Stomach smooth muscle (tissue), 2 donors: ENCODE data around the gene CPAMD8.
"Not testable (repeated sequence)": the region's sequence is repeated elsewhere in the genome, so short reads cannot be mapped to it uniquely, and the experiment has no call there.

Source experiments
- H3K27ac ChIP-seq: one replicate; pipeline ENCODE4 v1.7.0; 2013; ENCODE audit warnings: mild to moderate bottlenecking, low read length, inconsistent platforms
- H3K27me3 ChIP-seq, 2 donors: one replicate each; pipeline ENCODE4 v1.7.0; 2013; ENCODE audit warnings: low read length in 2 of 2; ENCODE audit not compliant: insufficient read depth in 2 of 2, control insufficient read depth in 1 of 2
- H3K36me3 ChIP-seq, 2 donors: one replicate each; pipeline ENCODE4 v1.7.0; 2013; ENCODE audit warnings: low read length in 2 of 2; ENCODE audit not compliant: control insufficient read depth in 2 of 2, insufficient read depth in 2 of 2
- H3K4me1 ChIP-seq: one replicate; pipeline ENCODE4 v1.7.0; 2013; ENCODE audit warnings: low read length; ENCODE audit not compliant: control insufficient read depth, insufficient read depth
- H3K4me3 ChIP-seq, 2 donors: one replicate each; pipeline ENCODE4 v1.7.0; 2013; ENCODE audit warnings: low read length in 2 of 2
- H3K9ac ChIP-seq, 2 donors: one replicate each; pipeline ENCODE4 v1.7.0; 2013; ENCODE audit warnings: low read length in 2 of 2, mild to moderate bottlenecking in 1 of 2
- H3K9me3 ChIP-seq, 2 donors: one replicate each; pipeline ENCODE4 v1.7.0; 2013; ENCODE audit warnings: low read length in 2 of 2; ENCODE audit not compliant: control insufficient read depth in 2 of 2
- donor health status: healthy.
- donor health status: Pancreatic carcinoma.

Gene CPAMD8

DNA sequence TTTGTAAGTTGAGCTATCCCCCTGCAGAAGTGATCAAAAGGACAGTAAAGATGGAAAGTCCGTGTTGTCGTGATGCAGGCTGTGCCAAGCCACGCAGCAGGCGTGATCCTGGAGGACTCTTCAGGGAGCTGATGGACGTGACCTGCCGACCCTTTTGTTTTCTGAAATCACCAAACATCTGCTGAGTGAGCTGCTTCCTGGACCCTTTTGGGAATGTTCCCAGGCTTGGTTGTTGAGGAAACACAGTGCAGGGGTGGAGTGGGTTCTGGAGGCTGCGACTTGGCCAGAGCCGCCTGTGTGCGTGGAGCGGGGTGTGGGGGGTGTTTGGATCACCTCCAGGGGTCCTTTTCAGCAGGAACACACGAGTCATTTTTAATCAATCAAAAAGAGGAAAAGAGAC, 15.4 kb upstream of the CPAMD8 start:
- no peak overlapping the region for H3K27ac ChIP-seq
- no peaks in the 10 kb centered on the region for H3K9me3 ChIP-seq
- no peaks in the 10 kb centered on the region for H3K36me3 ChIP-seq
- H3K27me3 ChIP-seq: peaks cover 8 to 9% of the 10 kb centered on the region in 2 donors
- H3K4me1 ChIP-seq: peaks cover 3% of the 10 kb centered on the region
- no peak overlapping the region for H3K9ac ChIP-seq
- no peak overlapping the region for H3K4me3 ChIP-seq

- Histone ChIP-seq H3K9me3 (no peaks in the 10 kb centered on the region), H3K9ac (no peak overlapping the region), H3K4me1 (peaks cover 4% of the 10 kb centered on the region), H3K27me3 (peaks cover 9 to 15% of the 10 kb centered on the region in 2 donors), H3K4me3 (no peak overlapping the region), H3K27ac (no peak overlapping the region), H3K36me3 (no peaks in the 10 kb centered on the region)
Measured at GRCh38 chr19:17037966-17038500, 11.4 kb upstream of the CPAMD8 start.

DNA sequence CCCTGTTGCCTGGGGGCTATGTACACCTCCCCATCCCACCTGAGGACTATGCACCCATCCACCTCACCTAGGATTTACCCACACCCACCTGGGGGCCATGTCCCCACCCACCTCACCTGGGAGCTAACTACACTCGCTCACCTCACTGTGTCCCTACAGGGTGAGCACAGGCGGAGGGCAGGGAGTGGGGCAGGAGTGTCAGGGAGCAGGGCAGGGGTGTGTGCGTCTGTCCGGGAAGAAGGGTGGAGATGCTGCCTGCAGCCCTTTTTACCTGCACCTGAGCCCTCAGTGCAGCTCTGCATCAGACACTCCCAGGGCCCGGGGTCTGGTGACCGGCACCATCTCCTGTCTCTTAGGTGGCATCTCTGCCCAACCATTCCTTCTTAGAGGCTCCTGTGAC, 10.6 kb upstream of the CPAMD8 start:
- Histone ChIP-seq H3K4me3 (no peak overlapping the region), H3K27ac (no peak overlapping the region), H3K9ac (no peak overlapping the region), H3K4me1 (peaks cover 4% of the 10 kb centered on the region), H3K36me3 (no peaks in the 10 kb centered on the region), H3K27me3 (peaks cover 11 to 15% of the 10 kb centered on the region in 2 donors), H3K9me3 (no peaks in the 10 kb centered on the region)

DNA sequence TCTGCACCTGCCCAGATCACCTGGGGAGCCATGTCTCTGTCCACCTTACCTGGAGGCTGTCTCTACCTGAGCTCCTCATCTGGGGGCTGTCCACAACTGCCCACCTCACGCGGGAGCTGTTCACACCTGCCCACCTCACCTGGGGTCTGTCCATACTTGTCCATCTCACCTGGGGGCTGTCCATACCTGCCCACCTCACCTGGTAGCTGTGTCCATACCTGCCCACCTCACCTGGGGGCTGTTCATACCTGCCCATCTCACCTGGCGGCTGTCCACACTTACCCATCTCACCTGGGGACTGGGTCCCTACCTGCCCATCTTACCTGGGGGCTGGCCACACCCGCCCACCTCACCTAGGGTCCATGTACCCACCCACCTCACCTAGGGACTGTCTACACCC, 10.0 kb upstream of the CPAMD8 start:
- no peak overlapping the region for H3K27ac ChIP-seq
- no peaks in the 10 kb centered on the region for H3K36me3 ChIP-seq
- H3K4me3 ChIP-seq: no peak overlapping the region

DNA sequence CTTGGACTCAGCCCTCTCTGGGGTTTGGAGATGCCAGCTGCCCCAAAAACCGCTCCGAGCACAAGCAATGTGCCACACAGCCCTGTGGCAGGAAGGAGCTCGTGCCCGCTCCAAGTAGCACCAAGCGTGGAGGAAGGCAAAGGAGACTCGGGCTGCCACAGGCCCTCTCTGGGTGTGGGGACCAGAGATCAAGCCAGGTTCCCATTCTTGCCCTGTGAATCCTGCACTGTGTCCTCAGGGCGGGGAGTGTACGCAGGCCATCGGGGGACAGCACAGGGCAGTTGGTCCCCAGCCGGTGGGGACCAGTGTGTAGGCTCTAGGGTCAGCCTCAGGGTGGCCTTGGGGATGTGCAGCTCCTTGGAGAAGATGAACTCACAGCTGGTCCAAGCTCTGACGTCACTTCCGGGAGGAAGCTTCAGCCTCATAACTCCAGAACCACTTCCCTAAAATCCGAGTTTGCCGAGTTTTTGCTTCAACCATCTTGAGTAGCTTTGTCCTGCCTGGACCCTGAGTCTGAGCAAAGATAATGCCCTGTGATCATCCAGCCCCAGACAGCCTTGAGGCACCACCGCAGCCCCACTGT, 9.3 kb upstream of the CPAMD8 start:
- Histone ChIP-seq H3K4me1 (peaks cover 2% of the 10 kb centered on the region), H3K27me3 (peaks cover 9 to 10% of the 10 kb centered on the region in 2 donors), H3K4me3 (no peak overlapping the region)

More for the DNA sequence above, 10.0 kb upstream of the CPAMD8 start:
- no peak overlapping the region for H3K9ac ChIP-seq
- H3K9me3 ChIP-seq: no peaks in the 10 kb centered on the region
- peaks cover 9 to 10% of the 10 kb centered on the region in 2 donors for H3K27me3 ChIP-seq
- peaks cover 2% of the 10 kb centered on the region for H3K4me1 ChIP-seq

DNA sequence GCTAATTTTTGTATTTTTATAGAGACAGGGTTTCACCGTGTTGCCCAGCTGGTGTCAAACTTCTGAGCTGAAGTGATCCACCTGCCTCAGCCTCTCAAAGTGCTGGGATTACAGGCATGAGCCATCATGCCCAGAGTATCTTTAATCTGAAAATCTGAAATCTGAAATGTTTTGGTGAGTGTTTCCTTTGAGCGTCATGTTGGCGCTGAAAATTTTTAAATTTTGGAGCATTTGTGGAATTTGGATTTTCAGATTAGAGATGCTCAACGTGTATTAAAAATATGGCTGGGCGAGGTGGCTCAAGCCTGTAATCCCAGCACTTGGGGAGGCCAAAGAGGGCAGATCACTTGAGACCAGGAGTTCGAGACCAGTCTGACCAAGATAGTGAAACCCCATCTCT, 5.1 kb upstream of the CPAMD8 start:
- no peak overlapping the region for H3K9ac ChIP-seq
- H3K4me3 ChIP-seq: no peak overlapping the region
- no peak overlapping the region for H3K27ac ChIP-seq
- H3K27me3 ChIP-seq: peaks cover 19 to 20% of the 10 kb centered on the region in 2 donors
- H3K4me1 ChIP-seq: peaks cover 2% of the 10 kb centered on the region
- H3K9me3 ChIP-seq: no peaks in the 10 kb centered on the region
- no peaks in the 10 kb centered on the region for H3K36me3 ChIP-seq

More for the DNA sequence above, 9.3 kb upstream of the CPAMD8 start:
- Histone ChIP-seq H3K9me3 (no peaks in the 10 kb centered on the region), H3K36me3 (no peaks in the 10 kb centered on the region), H3K9ac (no peak overlapping the region), H3K27ac (no peak overlapping the region)

- no peak overlapping the region for H3K4me3 ChIP-seq
- no peak overlapping the region for H3K27ac ChIP-seq
- H3K4me1 ChIP-seq: no peaks in the 10 kb centered on the region
- no peaks in the 10 kb centered on the region for H3K36me3 ChIP-seq
- no peak overlapping the region for H3K9ac ChIP-seq
- H3K27me3 ChIP-seq: peaks cover 31% of the 10 kb centered on the region in 2 donors
- H3K9me3 ChIP-seq: peaks cover 9 to 15% of the 10 kb centered on the region in 2 donors
Measured at GRCh38 chr19:17027535-17027975, 945 bp upstream of the CPAMD8 start.

- H3K27ac ChIP-seq: no peak overlapping the region
- H3K9me3 ChIP-seq: peaks cover 9 to 15% of the 10 kb centered on the region in 2 donors
- H3K4me3 ChIP-seq: peak overlapping the region in 1 of 2 donors; percentile 8
- no peaks in the 10 kb centered on the region for H3K36me3 ChIP-seq
- no peak overlapping the region for H3K9ac ChIP-seq
- no peaks in the 10 kb centered on the region for H3K4me1 ChIP-seq
- H3K27me3 ChIP-seq: peaks cover 30 to 31% of the 10 kb centered on the region in 2 donors
Measured at GRCh38 chr19:17025991-17026658, 485 bp downstream of the CPAMD8 start.

GRCh38 chr19:17025361-17025760, 1.2 kb downstream of the CPAMD8 start:
- Histone ChIP-seq H3K9ac (no peak overlapping the region), H3K4me3 (no peak overlapping the region), H3K4me1 (no peaks in the 10 kb centered on the region), H3K9me3 (peaks cover 9 to 15% of the 10 kb centered on the region in 2 donors), H3K27me3 (peaks cover 30 to 31% of the 10 kb centered on the region in 2 donors), H3K36me3 (no peaks in the 10 kb centered on the region), H3K27ac (no peak overlapping the region)

DNA sequence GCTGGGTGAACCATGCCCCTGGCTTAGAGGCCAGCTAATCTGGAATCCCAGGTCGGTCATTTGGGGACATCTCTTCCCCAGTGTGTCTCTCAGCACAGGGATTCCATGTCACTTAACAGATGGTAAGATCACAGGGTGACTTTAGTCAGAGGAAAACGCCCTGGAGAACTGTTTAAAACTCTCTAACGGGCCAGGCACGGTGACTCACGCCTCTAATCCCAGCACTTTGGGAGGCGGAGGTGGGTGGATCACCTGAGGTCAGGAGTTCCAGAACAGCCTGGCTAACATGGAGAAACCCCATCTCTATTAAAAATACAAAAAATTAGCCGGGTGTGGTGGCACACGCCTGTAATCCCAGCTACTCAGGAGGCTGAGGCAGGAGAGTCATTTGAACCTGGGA, 1.7 kb downstream of the CPAMD8 start:
- H3K36me3 ChIP-seq, H3K4me1 ChIP-seq, H3K4me3 ChIP-seq, H3K27ac ChIP-seq, H3K9ac ChIP-seq: not testable (repeated sequence)
- Histone ChIP-seq H3K27me3 (peaks cover 30 to 31% of the 10 kb centered on the region in 2 donors), H3K9me3 (peaks cover 9 to 15% of the 10 kb centered on the region in 2 donors)

GRCh38 chr19:17023805-17024204, 2.8 kb downstream of the CPAMD8 start:
- peaks cover 28 to 30% of the 10 kb centered on the region in 2 donors for H3K27me3 ChIP-seq
- no peak overlapping the region for H3K27ac ChIP-seq
- no peaks in the 10 kb centered on the region for H3K36me3 ChIP-seq

More at GRCh38 chr19:17023805-17024204, 2.8 kb downstream of the CPAMD8 start:
- Histone ChIP-seq H3K9me3 (peaks cover 9 to 15% of the 10 kb centered on the region in 2 donors), H3K9ac (no peak overlapping the region), H3K4me3 (no peak overlapping the region), H3K4me1 (no peaks in the 10 kb centered on the region)
